Stimulated activated CD8-positive, alpha-beta memory T cell treated with anti-CD3 and anti-CD28 coated beads, Interleukin-15, amount 100 ng/mL, for 1 hour (primary cell): ENCODE measurements around the gene MAPKAP1.

Source experiments
- DNase-seq: peaks from one replicate; pipeline ENCODE4 v3.0.0-alpha.2; 2020; ENCODE audit warnings: low read depth

The MAPKAP1 gene

DNA sequence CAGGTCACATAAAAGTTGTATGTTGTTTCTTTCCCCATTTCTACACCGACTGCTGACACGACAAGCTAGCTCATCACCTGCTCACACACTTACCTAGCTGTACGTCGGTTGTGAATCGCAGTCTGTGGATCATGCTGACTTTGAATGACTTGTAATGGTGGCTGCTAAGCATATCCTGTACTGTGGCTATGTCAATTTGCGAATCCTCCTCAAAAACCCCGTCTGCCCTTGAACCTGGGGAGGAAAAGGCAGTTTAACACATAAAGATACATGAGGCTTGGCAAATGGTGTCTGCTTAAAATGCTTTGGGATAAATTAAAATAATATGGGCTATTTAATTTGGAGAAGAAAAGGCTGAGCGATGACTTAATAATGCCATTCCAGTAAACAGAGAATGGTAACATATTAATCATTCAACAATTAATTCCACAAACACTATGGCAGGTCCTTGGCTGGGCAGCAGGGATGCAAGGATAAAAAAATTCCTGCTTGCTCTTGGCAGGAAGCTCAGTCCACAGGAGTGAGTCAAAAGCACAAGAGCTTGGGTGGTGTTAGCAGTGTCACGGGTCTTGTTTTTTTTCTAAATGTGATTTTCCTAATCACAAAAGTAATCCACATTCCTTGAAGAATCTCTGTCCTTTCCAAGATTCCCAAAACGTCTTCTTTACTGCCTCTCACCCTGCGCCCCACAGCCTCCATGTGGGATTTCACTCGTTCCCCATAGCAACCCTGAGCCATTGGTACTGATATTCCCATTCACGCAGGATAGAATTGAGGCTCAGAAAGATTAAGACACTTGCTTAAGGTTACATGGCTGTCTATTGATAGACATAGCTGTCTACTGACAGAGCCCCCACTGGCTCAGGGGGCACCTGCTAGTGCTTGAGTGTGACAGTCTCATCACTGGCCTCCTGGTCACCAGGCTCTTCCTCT, 222.4 kb downstream of the MAPKAP1 start:
- DNase-seq: no peak

DNA sequence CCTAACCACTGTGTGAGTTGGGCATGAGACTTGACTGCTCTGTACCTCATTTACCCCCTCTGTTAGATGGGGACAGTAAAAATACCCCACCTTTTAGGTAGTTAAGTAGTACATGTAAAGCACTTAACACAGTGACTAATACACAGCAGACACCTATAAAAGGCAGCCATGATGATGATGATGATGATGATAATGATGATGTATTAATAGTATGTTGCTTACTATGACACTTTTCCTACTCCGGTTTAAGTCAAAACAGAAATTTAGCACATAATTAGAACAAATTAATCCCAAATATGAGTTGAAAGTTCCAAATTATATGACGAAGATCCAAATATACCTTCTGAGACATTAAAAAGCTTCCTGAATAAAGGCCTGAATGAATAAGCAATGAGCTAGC, 223.3 kb downstream of the MAPKAP1 start:
- DNase-seq: no peak

DNA sequence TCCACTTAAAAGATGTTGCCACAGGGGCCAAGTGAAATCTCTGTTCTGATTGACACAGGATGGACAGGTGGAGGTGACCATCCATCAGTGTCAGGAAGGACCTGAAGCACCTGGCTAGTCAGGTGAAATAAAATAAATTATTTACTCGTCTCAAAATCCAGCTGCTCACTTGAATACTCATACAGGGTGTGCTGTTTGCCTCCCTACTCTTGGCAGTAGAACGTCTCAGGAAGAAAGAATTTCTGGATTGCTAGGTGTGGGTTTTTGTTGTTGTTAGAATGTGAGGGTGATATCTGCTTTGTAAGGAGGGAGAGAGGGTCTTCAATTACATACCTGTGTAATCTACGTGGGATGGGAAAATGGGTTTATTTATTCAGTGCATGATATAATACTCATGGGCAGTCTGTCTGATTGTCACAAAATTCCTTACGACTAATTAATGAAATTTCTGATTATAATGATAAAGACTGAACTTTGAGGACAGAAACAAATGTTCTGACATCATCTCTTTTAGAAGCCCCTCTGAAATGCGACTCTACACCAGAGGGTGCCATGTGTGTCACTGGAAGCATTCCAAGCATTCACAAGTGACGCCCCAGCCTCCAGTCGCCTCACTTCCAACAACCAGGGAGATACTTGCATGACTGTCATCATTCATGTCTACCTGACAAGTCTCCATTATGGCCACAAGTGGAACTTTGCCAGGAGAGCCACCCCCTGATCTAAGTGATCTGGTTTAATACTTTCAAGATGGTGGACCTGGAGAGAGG, 227.0 kb downstream of the MAPKAP1 start:
- no peak for DNase-seq

DNA sequence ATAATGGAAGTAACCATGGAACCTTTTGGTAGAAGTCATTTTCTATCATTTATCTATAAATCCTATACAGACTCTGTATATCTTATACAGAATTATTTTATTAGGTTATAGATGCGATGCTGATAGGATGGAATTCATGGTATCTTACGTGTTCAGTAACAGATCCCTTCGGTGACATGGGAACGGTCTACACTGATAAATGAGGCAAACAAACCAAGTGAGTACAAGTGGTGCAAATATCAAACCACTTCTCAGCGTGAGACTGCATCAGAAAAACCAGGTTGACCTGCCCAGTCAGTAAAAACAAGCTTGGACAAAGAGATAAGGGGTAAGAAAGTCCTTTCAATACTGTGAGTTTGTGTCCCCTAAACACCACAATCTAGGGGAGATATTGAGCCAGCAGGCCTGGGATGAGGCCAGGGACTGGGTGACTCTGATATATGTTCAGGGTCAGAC, 229.9 kb downstream of the MAPKAP1 start:
- no peak for DNase-seq

DNA sequence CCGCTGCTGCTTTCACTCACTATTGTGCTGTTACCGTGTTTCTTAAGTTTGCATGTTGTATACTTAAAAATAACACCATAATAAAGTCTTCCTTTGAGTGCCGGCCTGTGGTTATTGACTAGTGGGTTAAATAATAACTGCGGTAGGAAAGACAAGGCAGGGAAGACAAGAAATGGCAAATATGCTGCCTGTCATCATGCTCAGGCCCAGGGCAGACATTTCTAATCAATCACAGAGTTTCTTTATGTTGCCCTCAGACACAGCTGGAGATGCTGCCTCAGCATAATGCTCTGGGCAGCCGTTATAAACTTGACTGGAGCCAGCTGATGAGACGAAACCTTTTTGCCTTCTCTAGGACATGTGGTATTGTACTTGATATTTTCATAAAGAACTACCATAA, 230.4 kb downstream of the MAPKAP1 start:
- no peak for DNase-seq

DNA sequence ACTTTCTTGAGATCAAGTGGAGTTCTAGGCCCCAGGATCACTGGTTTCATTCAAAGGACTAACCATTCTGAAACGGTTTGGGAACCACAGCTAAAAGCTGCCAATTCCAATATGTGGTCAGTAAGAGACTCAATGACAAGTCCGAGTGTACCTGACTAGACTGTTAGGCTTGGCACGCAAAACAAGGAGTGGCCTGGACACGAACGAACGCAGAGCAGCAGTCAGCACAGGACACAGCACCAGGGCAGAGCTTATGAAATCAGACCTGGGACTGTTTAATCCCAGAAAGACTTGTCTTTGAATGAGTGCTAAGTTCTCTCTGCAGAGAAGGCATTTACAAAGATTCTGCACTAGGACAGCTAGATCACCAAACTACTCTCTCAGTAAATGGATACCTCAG, 231.6 kb downstream of the MAPKAP1 start:
- DNase-seq: no peak

DNA sequence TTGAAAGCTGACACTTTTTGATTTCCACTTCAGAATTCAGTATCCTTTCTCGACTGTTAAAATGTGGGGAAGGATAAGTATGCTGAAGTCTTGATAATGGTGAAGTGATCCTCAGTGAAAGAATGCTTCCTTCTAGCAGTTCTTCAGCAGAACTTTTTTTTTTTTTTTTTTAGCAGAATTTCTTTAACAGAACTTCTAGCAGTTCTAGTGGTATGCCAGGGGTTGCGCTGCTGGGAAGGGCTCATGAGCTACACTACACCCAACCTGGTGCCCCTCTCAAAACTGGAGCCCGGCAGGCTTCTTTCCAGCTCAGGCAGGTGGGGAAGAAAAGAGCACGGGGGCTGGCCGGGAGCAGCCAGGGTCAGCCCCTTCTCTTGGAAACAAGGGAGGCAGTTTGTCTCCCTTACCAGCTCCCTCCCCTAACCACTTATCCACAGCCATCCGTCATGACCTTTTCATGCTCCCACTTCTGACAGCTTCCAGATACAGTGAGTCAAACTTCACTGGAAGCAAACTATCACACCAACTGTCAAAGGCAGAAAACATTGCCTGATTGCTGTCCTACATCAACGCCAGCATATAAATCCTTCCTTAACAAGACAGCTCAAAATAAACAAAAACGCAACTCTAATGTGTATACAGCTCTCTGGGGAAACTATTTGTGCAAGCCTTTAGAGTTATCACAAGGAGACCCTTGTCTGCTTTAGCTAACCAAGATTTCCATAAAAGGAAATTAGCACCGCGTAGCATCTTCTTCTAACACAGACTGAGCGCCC, 233.9 kb downstream of the MAPKAP1 start:
- no peak for DNase-seq

DNA sequence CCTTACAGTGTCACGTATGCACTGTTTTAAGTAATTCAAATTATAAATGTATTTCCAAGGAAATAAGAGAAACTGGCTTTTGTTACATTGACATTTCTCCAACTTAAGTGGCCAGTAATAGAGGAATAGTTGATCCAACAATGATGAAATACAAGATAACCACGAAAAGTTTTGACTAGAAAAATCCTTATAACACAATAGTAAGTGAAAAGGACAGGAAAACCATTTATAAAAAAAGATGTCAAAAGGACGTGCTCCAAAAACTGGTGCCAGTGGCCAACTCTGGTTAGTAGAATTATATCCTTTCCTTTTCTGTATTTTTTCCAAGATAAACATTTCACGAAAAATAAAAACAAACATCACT, 234.5 kb downstream of the MAPKAP1 start:
- no peak for DNase-seq

DNA sequence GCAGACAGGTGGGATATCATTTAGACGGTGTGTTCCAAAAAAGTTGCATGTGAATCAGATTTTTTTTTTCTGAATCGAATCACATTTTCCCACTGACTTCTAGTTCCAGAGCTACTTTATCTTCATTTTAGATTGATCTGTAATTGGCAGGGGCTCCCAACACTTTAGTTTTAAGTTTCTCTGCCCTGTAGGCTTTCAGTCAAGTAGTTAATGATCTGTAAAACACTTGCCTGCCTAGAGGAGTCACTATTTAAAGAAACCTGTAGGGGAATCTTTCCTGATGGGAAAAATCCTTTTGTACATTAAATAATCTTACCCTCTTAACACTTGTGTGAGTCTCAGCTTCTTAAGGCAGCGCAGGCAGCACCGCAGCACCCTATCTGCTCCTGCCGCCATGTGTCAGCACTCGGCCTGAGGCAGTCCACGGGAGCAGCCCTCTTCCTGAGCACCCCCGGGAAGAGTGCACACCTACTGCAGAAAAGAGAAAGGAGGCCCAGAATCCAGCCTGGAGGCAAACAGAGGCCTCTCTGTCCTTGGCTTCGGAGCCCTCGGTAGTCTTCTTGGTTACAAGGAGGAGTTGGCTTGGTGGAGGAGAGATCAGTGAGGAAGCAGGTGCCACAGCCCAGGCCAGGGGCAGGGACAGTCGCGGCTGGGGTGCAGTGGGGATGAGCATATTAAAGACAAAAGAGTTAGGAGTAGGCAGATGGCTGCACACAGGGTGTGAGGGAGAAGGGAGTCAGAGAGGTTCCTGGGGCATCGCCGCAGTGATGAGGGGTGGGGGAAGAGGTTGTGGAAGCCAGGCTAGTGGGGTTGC, 236.0 kb downstream of the MAPKAP1 start:
- no peak for DNase-seq

DNA sequence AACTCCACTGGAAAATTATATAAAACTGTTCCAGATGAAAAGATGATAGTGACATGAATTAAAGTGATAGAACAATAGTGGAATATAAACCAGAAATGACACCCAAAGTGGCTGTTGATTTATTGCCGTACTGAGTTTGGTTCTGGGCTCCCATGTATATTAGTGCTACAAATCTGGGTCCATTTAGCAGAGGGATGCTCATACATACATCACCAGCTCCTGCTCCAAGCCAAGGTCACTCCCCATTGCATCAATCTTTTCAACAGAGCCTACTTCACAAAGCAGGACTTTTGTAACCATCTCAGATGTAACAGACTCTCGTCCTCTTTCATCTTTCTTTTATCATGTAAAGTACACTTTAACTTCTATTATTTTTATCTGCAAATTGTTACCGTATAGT, 236.8 kb downstream of the MAPKAP1 start:
- DNase-seq: no peak

DNA sequence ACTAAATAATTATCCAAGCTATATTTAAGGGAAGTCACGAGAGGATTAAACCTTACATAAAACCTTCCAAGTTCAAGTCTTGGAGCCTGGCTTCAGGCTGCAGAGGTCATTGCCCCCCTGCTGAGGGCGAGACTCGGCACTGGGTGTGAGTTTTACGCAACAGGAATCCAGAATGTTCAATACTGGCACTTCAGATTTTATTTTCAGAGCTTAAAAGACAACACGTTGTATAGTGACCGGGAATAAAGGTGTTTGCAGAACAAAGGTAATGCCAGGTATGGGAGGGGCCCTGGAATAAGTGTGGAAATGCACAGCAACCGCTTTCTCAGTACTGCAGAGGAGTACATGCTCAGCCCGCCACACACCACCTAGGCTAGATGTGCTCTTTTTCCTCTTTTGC, 238.4 kb downstream of the MAPKAP1 start:
- DNase-seq: no peak

DNA sequence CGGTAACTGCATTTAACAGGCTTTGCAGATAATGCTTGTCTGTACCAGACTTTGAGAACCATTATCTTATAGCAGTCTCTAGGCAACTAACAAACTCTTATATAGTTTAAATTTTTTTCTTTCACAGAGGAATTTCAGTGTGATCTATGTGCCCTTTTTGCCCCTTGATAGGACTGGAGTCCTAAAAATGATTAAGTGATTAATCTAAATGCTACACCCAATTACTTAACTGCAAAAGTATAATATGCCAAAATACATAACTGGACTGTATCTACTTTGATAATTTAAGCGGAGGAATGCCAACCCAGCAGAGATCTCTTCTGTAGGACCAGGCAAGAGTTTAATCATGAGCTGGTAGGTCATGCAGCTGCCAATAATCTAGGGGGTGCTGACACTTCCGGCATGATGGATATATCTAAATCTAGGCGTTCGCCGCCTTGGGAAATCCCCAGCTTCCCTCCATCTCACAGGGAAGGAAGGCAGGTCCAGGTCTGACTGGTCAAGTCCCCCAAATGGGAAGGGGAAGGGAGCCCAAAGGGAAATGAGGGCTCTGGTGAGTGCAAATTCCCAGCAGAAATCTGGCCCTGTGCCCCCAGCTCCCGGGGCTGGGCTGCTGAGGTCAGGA, 239.8 kb downstream of the MAPKAP1 start:
- no peak for DNase-seq

DNA sequence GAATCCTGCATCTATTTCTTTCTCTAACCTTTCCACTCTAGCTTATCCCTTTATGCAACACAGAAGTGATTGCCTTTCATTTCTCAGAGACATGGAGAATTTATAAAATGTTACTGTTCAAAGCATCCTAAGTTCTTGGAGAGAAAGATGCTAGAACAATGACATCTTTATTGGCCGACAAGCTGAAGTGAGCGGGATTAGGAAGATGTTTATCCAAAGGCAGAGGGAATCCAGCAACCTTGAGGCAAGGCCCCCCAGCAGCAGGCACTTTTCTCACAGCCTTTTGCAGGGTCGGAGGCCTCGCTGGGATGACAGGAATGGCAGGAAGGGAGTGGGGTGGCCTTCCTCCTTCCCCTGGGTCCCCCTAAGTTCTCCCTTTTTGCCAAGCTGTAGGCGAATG, 240.6 kb downstream of the MAPKAP1 start:
- DNase-seq: no peak

DNA sequence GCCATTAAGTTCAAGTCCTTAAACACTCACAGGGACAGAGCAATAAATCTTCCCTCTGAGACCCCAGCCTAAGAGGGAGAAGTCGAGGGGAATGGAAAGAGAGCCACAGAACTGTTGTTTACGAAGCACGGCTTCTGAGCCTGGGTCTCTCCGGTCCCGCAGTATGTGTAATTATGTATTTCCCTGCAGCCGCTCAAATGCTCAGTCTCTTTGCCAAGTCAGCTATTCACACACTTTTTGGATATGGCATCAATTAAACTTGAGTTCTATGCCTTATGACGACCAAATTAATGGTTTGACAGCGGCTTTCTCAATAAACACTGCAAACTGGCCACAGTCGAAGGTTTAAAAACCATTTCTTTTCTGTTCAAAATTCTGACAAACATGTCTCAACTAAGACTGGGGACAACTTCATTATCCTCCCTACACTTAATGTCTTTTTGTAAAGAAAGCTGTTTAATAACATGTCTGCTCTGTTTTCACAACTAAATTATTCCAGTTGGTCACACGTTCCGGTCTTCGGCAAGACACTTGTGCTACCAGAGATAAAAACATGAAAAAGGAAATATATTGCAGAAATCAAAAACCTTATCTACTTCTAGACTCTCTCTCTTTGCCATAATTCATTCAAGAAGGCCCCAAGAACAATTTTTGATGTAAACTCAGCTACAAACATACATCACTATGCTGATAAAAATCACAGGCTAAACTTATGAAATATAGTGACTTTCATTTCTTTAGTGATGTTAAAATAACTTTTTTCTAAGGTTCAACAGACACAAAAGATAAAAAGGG, 242.2 kb downstream of the MAPKAP1 start:
- no peak for DNase-seq

DNA sequence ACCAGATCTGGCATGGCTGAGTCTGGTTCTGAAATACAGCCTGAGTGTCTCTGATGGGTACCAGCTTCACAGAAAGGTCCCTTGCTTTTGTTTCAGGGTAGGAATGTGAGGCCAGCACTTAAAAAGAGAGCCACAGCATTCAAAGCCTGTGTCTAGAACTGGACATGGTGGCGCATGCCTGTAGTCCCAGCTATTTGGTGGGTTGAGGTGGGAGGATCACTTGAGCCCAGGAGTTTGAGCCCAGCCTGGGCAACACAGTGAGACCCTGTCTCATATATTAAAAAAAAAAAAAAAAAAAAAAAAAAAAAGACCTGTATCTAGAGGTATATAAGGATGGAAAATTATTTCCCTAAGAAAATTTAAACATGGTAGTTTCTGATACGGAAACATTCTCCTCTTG, 243.1 kb downstream of the MAPKAP1 start:
- no peak for DNase-seq

DNA sequence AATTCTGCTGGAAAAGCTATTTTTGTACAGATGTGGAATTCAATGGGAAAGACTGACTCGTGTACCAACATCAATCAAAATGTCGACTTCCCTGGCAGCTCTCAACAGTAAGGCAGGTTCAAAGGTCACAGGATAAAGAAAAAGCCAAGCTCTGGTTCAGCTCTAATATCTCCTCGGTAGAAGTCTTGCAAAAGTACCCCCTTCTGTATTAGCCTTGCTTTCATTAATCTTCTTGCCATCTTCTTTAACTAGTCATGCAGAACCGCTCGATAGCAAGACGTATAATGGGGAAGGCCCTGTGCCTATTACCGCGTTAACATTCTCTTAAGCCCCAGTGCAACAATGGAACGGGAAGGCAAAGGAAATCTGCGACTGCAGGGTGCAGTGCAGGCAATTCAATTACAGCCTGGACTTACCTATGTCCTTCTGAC, 244.1 kb downstream of the MAPKAP1 start:
- no peak for DNase-seq

DNA sequence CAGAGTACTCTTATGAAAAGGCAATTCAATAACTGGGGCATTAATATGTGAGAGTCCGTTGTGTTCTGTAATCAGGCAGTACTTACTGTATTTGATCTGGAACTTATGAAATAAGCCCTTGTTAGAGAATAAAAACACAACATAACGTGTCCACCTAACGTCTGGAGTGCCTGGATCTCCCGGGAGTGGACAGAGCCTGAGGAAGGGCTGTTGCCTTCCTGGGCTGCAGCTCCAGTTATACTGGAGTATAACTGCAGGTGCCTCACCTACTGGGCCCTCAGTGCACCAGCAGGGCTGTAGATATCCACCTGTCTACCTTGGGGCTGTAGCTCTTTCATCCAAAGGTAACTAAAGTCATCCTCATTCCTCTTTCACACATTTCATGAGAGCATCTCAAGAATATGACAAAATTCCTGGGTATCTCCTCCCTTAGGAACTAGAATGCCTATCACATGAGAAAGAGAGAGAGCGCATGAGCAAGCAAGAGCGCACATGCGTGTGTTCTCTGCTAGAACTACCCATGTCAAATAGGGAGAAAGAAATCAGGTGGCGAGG, 245.3 kb downstream of the MAPKAP1 start:
- no peak for DNase-seq

DNA sequence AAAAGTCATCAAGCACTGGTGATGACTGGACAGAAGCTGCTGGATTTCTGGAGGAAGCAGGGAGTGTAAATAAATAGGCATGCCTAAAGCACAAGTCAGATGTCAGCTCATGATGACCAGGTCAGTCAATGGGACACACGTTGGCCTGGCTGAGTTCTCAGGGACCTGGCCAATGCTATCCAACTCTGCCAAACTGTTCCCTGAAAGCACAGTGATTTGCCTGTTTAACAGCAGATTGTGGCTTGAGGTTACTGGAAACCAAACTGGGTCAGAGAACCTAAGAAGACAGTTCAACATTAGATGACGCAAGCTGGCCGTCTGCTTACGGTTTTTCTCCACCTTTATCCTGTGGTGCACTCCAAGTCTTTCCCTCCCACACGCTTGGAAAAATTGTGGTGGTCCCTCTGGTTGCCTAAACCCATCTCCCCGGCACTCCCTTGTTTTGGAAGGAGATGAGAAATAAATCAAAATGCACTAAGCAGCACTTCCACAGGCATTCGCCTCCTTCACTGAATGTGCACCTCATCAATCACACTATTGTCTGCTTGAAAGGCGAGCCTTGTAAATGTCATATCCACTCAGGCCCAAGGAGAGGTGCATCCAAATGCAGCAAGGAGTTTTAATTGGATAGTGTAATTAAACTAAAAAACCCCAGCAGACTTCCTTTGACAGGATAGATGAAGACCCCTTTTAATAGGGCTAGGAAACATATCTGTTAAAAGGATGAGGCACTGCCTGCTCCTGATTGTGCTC, 245.9 kb downstream of the MAPKAP1 start:
- no peak for DNase-seq

DNA sequence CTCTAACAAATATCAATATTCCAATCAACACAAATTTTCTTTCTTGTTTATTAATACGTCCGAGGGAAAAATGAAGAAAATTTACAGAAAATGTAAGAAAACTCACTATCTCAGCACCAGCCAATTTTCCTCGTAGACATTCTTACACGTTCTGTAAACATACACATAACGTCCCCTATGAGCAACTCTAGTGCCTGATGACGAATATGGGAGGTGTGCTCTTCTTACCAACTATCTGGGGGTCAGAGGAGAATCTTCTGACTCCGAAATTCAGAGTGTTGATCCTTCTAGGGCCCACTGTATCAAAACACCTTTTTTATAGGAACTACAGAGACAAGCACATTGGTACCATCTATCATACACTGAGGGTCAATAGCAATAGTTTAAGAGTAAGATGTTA, 246.7 kb downstream of the MAPKAP1 start:
- no peak for DNase-seq
